GM10266 (cell line): ENCODE data around the gene KIAA0930.

ENCODE experiments used
- DNase-seq: peaks from one replicate; pipeline ENCODE4 v3.0.0; 2012; ENCODE audit errors: extremely low spot score
- TF ChIP-seq, protein P1 (sequence below): IDR thresholded peaks from 2 replicates; pipeline ENCODE4 v1.5.1; 2012; ENCODE audit warnings: mild to moderate bottlenecking, low read depth; ENCODE audit not compliant: control insufficient read depth, insufficient read depth; ENCODE audit errors: missing control alignments

The KIAA0930 gene

DNA sequence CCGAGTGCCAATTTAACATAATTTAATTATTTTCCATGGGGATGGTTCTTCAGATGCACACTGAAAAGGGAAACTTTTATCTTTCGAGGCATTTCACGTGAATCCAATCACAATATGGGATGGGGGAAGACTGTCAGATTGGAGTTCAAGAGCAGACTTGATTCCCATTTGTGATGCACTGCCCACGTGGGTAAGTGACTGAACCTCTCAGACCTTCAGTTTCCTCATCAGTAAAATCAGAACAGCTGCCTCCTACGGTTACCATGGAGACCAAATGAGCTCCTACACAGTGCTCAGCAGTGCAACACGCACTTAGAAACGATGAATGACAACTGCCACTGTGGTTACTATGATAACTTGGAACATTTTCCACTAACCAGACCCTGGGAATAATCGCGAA lies 21.7 kb downstream of the KIAA0930 start:
- DNase-seq: peak; percentile 82
- TF ChIP-seq, protein P1, sequence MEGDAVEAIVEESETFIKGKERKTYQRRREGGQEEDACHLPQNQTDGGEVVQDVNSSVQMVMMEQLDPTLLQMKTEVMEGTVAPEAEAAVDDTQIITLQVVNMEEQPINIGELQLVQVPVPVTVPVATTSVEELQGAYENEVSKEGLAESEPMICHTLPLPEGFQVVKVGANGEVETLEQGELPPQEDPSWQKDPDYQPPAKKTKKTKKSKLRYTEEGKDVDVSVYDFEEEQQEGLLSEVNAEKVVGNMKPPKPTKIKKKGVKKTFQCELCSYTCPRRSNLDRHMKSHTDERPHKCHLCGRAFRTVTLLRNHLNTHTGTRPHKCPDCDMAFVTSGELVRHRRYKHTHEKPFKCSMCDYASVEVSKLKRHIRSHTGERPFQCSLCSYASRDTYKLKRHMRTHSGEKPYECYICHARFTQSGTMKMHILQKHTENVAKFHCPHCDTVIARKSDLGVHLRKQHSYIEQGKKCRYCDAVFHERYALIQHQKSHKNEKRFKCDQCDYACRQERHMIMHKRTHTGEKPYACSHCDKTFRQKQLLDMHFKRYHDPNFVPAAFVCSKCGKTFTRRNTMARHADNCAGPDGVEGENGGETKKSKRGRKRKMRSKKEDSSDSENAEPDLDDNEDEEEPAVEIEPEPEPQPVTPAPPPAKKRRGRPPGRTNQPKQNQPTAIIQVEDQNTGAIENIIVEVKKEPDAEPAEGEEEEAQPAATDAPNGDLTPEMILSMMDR: no peak

DNA sequence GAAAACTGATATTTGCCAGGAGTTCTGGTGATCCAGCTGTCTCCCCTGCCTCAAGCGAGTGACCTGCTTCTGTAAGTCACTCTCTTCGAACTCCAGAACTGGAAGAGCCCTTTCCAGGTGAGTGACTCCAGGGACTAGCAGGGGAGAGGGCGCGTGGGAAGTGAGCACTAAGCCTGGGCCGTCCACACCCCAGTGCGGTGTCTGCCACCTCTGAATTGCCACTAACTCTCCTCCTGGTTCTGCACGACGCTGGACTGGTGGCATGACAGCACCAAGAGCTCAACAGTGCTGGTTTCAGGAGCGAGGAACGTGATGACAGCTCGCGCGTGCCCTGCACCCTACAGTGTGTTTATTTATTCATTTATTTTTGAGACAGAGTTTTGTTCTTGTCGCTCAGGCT lies 22.9 kb downstream of the KIAA0930 start:
- no peak for DNase-seq
- TF ChIP-seq, protein P1: no peak

DNA sequence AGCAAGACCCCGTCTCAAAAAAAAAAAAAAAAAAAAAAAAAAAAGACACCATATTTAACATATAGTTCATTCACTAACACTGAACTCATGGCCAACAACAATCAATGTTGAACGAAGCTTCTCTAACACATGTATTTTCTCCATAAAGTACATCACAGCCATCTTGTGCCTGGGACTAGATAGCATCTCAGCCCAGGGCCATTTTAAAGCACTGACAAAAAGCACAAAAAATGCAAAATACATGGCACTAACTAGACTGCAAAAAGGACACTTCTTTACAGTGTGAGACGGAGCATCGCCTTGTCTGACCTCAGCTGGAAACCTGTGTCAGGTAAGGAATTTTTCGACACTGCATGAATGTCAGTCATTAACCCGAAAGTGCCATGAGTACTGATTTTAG lies 23.3 kb downstream of the KIAA0930 start:
- no peak for DNase-seq
- TF ChIP-seq, protein P1: no peak

DNA sequence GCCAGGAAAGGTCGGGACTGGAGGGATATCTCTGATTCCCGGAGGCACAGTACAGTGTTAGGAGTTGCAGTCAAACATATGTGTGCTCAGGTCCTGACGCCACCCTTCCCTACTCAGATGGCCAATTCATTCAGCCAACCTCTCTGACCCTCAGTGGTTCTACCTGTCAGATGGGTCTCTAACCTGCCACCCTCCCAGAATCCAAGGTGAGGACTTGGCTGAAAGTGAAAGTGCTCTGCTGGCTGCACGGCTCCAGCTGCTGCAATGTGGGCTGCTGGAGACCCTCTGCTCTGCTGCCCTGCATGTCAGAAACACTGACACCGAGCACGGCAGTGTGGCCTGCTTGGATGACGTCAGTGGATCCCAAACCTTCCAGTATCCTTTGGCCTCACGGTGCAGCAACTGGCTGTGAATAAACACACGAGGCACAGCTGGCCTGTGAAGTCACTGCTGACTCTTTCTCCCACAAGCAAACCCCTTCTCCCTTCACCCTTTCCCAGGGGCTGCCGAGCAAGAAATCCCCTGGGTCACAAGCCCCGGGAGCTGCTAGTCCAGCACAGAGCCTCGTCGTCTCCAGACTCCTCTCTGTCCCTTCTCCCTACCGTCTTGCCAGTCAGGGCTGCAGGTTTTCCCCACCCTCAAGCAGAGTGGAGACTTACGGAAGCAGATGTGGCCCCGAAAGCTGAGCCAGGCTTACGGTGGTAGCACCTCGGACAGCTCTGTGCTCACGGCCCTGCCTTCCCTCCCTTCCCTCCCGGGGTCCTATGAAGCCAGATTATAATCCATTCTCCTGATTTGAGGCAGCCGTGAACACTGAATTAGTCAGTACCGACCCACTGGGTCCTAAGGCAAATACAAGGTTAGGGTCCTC lies 24.3 kb downstream of the KIAA0930 start:
- DNase-seq: no peak

DNA sequence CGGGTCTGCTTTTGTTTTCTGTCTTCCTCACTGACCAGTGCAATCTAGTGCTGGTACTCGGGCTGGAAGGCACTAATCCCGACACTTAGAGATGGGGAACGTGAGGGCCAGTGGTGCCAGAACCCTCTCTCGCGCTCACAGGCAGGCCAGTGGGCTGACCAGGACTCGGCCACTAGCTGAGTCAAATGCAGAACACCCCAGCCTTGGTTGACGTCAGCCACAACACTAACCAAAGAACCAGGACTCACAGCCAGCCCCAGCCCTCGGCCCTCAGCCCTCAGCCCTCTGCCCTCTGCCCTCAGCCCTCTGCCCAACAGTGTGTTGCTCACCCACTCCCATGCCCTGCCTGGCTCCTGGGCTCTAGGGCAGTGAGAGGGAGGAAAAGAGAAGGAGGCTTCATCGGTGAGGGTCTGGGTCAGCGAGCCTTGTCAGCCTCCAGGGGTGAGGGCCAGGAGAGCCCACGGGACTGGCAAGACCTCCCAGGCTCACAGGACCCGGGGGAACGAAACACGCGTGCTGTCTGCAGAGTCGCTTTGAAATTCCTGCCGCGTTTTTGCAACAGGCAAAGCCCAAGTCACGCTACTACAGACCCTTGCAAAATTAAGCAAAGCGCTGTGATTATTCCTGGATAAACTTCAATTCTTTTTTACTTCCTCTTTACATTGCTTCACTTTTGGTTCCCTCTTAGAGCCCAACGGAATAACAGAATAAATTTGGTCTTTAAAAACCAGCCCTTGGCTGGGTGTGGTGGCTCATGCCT lies 27.5 kb downstream of the KIAA0930 start:
- TF ChIP-seq, protein P1: no peak
- no peak for DNase-seq

More for the DNA sequence above, 24.3 kb downstream of the KIAA0930 start:
- TF ChIP-seq, protein P1: no peak

DNA sequence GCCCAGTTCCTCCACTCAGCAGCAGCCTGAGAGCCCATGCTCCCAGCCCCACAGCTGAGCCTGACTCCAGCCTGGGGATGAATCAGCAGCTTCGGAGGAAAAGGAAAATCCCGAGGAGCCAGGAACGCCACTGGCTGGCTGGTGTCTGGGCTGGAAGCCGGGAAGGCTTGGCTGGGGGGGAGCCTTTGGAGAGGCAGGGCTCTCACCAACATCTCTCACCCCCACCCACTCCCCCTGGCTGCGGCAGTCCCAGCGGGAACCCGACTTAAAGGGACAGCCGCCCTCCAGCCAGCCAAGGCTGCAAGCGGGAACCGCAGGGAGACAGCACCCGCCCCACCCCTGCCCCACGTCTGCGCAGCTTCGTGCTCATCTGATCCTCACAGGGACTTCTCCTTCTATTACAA lies 28.4 kb downstream of the KIAA0930 start:
- TF ChIP-seq, protein P1: no peak
- no peak for DNase-seq

DNA sequence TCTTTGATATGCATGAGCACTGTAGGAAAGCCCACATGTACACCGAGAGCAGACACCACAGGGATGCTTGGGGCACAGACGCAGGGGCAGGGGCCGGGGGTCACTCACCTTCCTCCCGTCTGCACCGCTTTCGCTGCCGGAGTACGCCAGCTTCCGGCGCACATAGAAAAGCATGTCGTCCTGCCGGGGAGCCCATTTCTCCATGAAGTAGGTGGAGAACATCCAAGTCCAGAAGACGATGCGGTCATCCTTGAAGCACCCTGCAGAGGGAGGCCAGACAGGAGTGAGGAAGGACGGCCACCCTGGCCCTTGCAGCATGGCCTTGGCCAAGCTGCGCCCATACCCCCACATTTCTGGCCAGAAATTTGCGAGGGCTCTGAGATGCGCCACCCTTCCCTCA lies 28.8 kb downstream of the KIAA0930 start:
- TF ChIP-seq, protein P1: no peak
- no peak for DNase-seq
